Esophagus muscularis mucosa (tissue), 4 donors: ENCODE data around the gene TMEM205. TPM values are rescaled to one million over a fixed set of nuclear protein-coding genes. Genes with fewer than 3 reads are reported as not detected.
"Not testable (repeated sequence)": the region's sequence is repeated elsewhere in the genome, so short reads cannot be mapped to it uniquely, and the experiment has no call there.

Source experiments
- DNase-seq: peaks from one replicate; pipeline ENCODE4 v3.0.0-alpha.2; 2017; ENCODE audit errors: extremely low spot score
- H3K27ac ChIP-seq, 4 donors: fragments of 200-600 bp; sonication (generic); replicated peaks in 1 of 4; 1 replicate in 3 of 4; 2 replicates in 1 of 4; pipeline ENCODE4 v1.5.1; 2016 to 2019; ENCODE audit warnings: mild to moderate bottlenecking in 1 of 4
- H3K27me3 ChIP-seq, 4 donors: fragments of 200-600 bp; sonication (generic); one replicate each; pipeline versions ENCODE4 v1.5.1 to v1.6.0; 2016 to 2019
- H3K36me3 ChIP-seq, 4 donors: fragments of 200-600 bp; sonication (generic); one replicate each; pipeline ENCODE4 v1.5.1; 2016 to 2019
- H3K4me1 ChIP-seq, 4 donors: fragments of 200-600 bp; sonication (generic); one replicate each; pipeline ENCODE4 v1.5.1; 2016 to 2019
- H3K4me3 ChIP-seq, 4 donors: fragments of 200-600 bp; sonication (generic); 1 replicate in 2 of 4; 2 replicates in 2 of 4; pipeline ENCODE4 v1.5.1; 2016 to 2019; ENCODE audit warnings: mild to moderate bottlenecking in 4 of 4, moderate library complexity in 1 of 4
- H3K9me3 ChIP-seq, 4 donors: fragments of 200-600 bp; sonication (generic); 1 replicate in 3 of 4; 2 replicates in 1 of 4; pipeline ENCODE4 v1.5.1; 2016 to 2019
- EP300 ChIP-seq: sonication (generic); formaldehyde crosslinking; IDR thresholded peaks from one replicate; pipeline ENCODE4 v1.6.1; 2017; ENCODE audit warnings: antibody characterized with exemption
- POLR2A ChIP-seq: fragments of 450-650 bp; IDR thresholded peaks from one replicate; pipeline ENCODE4 v1.6.1; 2017; ENCODE audit warnings: antibody characterized with exemption, moderate library complexity, mild to moderate bottlenecking, low read depth
- POLR2AphosphoS5 ChIP-seq, 2 donors: sonication (generic); formaldehyde crosslinking; IDR thresholded peaks; one replicate each; pipeline ENCODE4 v1.6.1; 2017; ENCODE audit warnings: antibody characterized with exemption in 2 of 2
- WGBS: methylation state at CpG from one replicate; pipeline ENCODE4 v1.1.5; 2018; 5-methylcytosine and 5-hydroxymethylcytosine counted together
- intact Hi-C: fragments of 100-400 bp; cut with DNase I; formaldehyde crosslinking; loops from one replicate; pipeline ENCODE4 v1.15.1; 2023
- total RNA-seq, 4 donors: library from RNA; depleted of rRNA; stranded (reverse); fragments of >200 nt; gene quantifications; one replicate each; pipeline versions ENCODE4 v1.1.0 to v1.2.1, GENCODE V29; 2016
- TF ChIP-seq, protein P1 (sequence below), 3 experiments: fragments of 200-600 bp in 2 of 3; fragments of 450-650 bp in 1 of 3; sonication (generic) in 2 of 3; IDR thresholded peaks; one replicate each; pipeline ENCODE4 v1.5.1; 2017 to 2019; ENCODE audit warnings: antibody characterized with exemption in 3 of 3, mild to moderate bottlenecking in 2 of 3, moderate library complexity in 1 of 3

TMEM205 gene
- total RNA-seq, 4 donors from 2014 or later = 197 to 241 (median 206) TPM

DNA sequence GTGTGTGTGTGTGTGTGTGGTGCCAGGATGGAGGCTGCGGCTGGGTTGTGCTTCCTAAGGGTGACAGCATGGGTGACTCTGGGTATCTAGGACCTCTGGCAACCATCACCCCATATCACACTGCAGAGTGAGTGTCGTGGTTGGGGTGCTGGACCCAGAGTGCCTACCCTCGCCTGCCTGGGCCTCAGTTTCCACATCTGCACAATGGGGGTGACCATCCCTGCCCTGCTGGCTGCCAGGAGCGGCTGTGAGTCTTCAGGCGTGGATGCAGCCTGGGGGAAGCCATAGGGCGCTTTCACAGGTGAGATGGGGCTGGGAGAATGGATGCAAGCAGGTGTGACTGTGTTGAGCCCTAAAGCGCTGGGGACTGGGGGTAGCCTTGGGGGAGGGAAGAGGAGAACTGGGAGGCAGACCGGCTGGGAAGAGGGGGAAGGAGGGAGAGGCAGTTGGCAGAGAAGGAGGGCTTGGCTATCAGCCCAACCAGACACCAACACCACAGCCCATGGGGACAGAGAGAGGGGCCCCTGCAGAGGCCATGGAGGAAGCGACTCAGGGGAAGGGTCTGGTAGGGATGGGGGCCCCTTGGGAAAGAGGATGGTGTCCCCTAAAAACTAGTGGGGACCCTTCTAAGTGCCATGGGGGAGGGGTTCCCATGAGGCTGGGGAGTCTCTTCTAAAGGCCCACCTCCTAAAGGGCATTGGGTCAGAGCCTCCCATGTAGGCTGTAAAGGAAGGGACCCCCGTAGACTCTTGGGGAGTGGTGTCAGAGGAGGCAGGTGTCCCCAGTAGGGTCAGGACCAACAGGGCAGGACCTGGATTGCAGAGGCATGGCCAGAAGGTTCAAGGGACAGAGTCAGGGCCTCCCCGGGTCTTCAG is 10.8 kb upstream of the TMEM205 start:
- TF ChIP-seq EP300 = no peak
- TF ChIP-seq POLR2A = no peak
- TF ChIP-seq, protein P1, sequence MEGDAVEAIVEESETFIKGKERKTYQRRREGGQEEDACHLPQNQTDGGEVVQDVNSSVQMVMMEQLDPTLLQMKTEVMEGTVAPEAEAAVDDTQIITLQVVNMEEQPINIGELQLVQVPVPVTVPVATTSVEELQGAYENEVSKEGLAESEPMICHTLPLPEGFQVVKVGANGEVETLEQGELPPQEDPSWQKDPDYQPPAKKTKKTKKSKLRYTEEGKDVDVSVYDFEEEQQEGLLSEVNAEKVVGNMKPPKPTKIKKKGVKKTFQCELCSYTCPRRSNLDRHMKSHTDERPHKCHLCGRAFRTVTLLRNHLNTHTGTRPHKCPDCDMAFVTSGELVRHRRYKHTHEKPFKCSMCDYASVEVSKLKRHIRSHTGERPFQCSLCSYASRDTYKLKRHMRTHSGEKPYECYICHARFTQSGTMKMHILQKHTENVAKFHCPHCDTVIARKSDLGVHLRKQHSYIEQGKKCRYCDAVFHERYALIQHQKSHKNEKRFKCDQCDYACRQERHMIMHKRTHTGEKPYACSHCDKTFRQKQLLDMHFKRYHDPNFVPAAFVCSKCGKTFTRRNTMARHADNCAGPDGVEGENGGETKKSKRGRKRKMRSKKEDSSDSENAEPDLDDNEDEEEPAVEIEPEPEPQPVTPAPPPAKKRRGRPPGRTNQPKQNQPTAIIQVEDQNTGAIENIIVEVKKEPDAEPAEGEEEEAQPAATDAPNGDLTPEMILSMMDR (IDR thresholded peaks at IDR 0.05) = no peak
- Histone ChIP-seq H3K9me3 (no peaks in the 10 kb centered on the region), H3K4me3 (peak overlapping the region in 1 of 4 donors; percentile 83), H3K27ac (peak overlapping the region in 1 of 4 donors; percentile 79), H3K36me3 (peaks cover 6 to 40% (median 34%) of the 10 kb centered on the region in 4 donors), H3K4me1 (peaks cover 5 to 28% (median 25%) of the 10 kb centered on the region in 4 donors), H3K27me3 (no peaks in the 10 kb centered on the region)
- no peak for DNase-seq
- 66% methylated on average over 8 of the region's 11 CpGs for WGBS
- intact Hi-C loops = no loop called here

DNA sequence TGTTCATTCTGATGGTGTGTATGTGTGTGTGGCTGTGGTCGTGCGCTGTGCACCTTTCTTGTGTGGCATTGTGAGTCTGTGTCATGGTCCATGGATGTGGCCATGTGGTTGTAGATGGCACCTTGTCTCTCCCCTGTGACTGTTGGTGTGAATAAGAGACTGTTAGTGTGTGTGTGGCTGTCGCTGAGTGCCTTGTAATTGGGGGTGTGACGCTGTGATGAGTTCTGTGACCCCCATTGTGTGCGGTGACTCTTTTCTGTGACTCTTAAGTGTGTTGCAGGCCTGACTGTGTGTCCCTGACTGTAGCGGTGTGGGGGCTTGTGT is 10.0 kb upstream of the TMEM205 start:
- H3K27me3 ChIP-seq = no peaks in the 10 kb centered on the region
- intact Hi-C loops = no loop called here
- 80% methylated on average over 3 of the region's 6 CpGs for WGBS
- no peaks in the 10 kb centered on the region for H3K9me3 ChIP-seq
- H3K27ac ChIP-seq = peak overlapping the region; percentile 79 to 84 (median 82)
- peaks cover 6 to 31% (median 25%) of the 10 kb centered on the region in 4 donors for H3K36me3 ChIP-seq
- TF ChIP-seq, protein P1 (IDR thresholded peaks at IDR 0.05) = no peak
- no peak for TF ChIP-seq EP300
- TF ChIP-seq POLR2AphosphoS5 (IDR thresholded peaks at IDR 0.05) = no peak
- no peak for TF ChIP-seq POLR2A
- no peak for DNase-seq
- peaks cover 5 to 28% (median 25%) of the 10 kb centered on the region in 4 donors for H3K4me1 ChIP-seq
- H3K4me3 ChIP-seq = peak overlapping the region; percentile 73 to 83 (median 80)

DNA sequence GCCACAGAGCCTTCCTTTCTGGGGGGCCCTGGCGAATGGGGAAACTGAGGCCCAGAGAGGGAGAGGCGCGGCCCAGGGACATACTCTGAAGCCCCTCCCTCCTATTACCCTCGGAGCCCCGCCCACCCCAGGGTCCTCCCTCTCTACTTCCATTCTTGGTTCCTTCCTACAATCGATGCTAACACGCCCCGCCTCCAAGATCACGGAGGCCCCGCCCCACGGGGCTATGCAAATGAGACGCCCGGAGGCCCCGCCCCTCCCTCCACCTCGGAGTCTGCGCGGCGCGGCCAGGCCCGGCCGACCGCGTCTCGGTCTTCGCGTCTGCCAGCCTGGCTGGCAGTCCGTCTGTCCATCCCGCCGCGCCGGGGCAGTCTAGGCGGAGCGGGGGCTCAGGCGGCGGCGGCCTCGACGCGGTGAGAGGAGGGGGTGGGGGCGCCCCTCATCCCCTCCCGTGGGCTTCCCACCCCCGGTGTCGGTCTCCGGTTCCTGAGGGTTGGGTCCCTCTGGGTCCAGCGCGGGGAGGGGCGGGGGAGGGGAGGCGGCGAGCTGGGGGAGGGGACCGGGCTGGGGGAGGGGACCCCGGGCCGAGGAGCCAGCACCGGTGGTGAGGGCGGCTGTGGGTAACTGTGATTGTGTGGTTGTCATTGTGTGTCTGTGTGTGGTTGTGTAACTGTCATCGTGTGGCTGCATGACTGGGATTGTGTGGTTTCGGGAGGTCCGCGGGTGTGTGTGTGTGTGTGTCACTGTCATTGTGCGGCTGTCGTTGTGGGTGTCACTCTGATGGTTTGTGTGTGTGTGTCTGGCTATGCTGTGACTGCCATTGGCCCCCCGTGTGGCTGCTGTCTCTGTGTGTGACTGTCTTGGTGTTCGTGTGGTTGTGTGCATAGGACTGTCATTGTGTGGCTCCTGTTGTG is 9.3 kb upstream of the TMEM205 start, which contains the start of gene PLPPR2:
Gene PLPPR2 (plus strand): TSS at position 273 of the 914 bp plus-strand sequence. CDS start 2,242 bp downstream, outside the sequence.
- intact Hi-C loops = no loop called here
- WGBS = 13% methylated on average over 20 of the region's 62 CpGs

DNA sequence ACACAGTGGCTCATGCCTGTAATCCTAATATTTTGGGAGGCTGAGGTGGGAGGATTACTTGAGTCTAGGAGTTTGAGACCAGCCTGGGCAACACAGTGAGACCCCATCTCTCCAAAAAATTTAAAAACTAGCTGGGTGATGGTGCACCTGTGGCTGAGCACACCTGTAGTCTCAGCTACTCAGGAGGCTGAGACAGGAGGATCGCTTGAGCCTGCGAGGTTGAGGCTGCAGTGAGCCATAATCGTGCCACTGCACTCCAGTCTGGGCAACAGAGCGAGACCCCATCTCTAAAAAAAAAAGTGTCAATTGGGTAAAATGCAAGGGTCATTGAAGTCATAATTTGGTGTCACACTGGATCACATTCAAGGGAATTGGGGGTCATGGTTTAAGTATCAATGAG is 8.0 kb upstream of the TMEM205 start:
- 93% methylated on average over 4 of the region's 4 CpGs for WGBS
- H3K27ac ChIP-seq, H3K4me3 ChIP-seq, intact Hi-C loops, DNase-seq, H3K9me3 ChIP-seq, H3K27me3 ChIP-seq: not testable (repeated sequence)
- Histone ChIP-seq H3K36me3 (peaks cover 0 to 16% (median 7%) of the 10 kb centered on the region in 4 donors), H3K4me1 (peaks cover 5 to 28% (median 25%) of the 10 kb centered on the region in 4 donors)

More for the DNA sequence above, 9.3 kb upstream of the TMEM205 start, which contains the start of gene PLPPR2:
- peaks cover 5 to 28% (median 25%) of the 10 kb centered on the region in 4 donors for H3K4me1 ChIP-seq
- TF ChIP-seq POLR2AphosphoS5 (IDR thresholded peaks at IDR 0.05) (peak; percentile 80 to 91), EP300 (no peak), POLR2A (peak; percentile 58)
- TF ChIP-seq, protein P1 (IDR thresholded peaks at IDR 0.05) = no peak
- peak within 1 kb of the TSS; percentile 79 to 84 (median 82) for H3K27ac ChIP-seq
- H3K4me3 ChIP-seq = peak within 1 kb of the TSS; percentile 73 to 83 (median 80)
- H3K36me3 ChIP-seq = peaks cover 6 to 25% (median 19%) of the 10 kb centered on the region in 4 donors
- DNase-seq = peak; percentile 99
- no peaks in the 10 kb centered on the region for H3K9me3 ChIP-seq
- no peaks in the 10 kb centered on the region for H3K27me3 ChIP-seq
